HG02870 (cell line): Measurements from ENCODE around the gene KANSL1.
"Not testable (repeated sequence)": the region's sequence is repeated elsewhere in the genome, so short reads cannot be mapped to it uniquely, and the experiment has no call there.

ENCODE experiments used
- ATAC-seq: cut with Tn5 transposase; IDR thresholded peaks from one replicate; pipeline ENCODE4 v1.9.1; 2021; ENCODE audit warnings: mild to moderate bottlenecking, moderate library complexity; ENCODE audit not compliant: unreplicated experiment

KANSL1 gene

GRCh38 chr17:46192439-46193150, 634 bp downstream of the KANSL1 start:
- ATAC-seq = peak; percentile 29

GRCh38 chr17:46192189-46192438, 1.1 kb downstream of the KANSL1 start:
- no peak for ATAC-seq

- ATAC-seq = no peak
These were observed 1.7 kb downstream of the KANSL1 start for GRCh38 chr17:46191322-46192188.

DNA sequence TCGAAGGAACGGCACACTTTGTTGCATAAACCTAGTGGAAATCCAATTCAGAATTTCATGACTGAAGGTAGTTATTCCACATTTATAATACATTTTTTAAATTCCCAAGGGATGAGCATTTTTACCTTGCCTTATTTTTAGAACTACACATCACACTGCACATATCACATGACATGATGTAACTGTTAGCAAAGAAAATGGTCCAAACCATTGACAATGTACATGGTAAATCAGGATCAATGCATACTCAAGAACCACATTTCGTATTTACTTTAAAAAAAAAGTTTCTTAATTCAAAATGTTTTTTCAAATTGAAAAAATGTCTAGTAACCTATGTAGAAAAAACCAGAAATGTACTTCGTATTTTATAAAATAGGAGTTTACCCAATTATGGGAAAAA, 2.5 kb downstream of the KANSL1 start:
- no peak for ATAC-seq

GRCh38 chr17:46186827-46187235, 6.4 kb downstream of the KANSL1 start:
- ATAC-seq = not testable (repeated sequence)

- ATAC-seq = no peak
These were observed 8.5 kb downstream of the KANSL1 start for GRCh38 chr17:46184696-46185095.

DNA sequence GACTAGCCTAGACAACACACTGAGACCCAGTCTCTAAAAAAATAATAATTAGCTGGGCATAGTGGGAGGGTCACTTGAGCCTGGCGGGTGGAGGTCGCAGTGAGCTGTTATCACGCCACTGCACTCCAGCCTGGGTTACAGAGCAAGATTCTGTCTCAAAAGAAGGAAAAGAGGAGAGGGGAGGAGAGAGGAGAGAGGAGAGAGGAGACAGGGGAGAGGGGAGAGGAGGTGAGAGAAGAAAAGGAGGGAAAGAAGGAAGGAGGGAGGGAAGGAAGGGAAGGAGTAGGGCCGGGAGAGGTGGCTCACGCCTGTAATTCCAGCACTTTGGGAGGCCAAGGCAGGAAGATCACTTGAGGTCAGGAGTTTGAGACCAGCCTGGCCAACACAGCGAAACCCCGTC, 9.8 kb downstream of the KANSL1 start:
- not testable (repeated sequence) for ATAC-seq

GRCh38 chr17:46182961-46183360, 10.3 kb downstream of the KANSL1 start:
- no peak for ATAC-seq

- ATAC-seq = no peak
These were observed 11.3 kb downstream of the KANSL1 start for GRCh38 chr17:46181940-46182339.

- ATAC-seq = not testable (repeated sequence)
These were observed 11.9 kb downstream of the KANSL1 start for GRCh38 chr17:46181316-46181715.

DNA sequence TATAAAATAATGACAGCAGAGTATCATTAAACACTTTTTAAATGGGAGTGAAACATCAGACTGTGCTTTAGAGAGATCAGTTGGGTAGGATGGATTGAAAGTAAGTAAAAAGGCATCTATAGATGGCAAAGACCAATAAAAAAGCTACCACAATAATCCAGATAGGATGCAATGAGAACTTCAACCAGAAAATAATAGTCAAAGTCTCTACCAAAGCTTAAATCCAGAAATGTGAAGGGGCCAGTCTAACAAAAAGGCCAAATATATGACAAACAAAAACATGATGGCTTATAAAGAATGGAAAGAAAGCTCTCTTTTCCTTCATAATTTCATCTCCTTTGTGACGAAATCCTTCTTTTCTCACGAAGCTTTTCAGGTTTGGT, 12.3 kb downstream of the KANSL1 start:
- ATAC-seq = no peak

GRCh38 chr17:46180185-46180891, 12.9 kb downstream of the KANSL1 start:
- ATAC-seq = not testable (repeated sequence)

DNA sequence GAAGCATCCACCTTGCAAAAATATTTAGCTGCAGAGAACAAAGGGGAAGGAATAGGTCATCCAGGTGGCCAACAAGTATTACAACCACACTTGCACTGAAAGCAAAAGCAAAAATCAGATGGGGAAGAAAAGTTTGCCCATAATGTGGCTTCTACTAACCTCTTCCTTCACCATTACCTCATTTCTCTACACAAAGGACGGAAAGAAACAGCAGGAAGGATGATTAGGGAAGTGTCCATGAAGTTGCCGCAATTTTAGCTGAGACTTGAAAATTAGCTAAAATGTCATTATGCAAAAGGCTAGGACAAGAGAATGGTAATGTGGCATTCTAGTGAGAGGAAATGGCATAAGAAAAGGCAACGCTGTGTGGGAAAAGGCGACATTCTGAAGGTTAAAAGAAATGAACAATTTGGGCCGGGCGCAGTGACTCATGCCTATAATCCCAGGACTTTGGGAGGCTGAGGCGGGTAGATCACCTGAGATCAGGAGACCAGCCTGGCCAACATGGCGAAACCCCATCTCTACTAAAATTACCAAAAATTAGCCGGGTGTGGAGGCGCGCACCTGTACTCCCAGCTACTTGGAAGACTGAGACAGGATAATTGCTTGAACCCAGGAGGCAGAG, 13.7 kb downstream of the KANSL1 start:
- ATAC-seq = no peak

DNA sequence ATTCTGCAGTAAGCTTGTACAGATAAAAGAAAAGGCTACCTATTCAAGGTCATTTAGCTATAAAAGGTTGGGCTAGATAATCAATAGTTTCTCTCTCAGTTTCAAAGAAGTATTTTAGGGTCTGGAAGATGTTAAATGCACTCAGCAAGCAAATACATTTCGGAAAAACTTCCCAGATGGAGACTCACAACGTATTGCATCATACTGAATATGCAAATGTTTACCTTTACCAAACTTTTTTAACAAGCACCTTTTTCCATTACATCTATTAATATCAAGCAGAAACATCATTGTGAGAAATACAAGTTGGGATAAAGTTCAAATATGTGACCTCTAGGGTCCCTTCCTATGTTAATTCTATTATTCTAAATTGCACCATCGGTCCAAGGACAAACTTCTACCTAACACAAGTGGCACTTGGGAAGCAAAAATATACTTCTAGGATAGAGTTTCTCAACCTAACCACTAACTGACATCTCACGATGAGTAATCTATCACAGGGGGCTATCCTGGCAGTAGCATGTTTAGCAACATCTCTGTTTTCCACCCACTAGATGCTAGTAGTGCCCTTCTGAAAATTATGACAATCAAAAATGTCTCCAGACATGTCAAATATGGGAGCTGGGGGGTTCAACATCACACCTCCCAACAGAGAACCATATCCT, 14.5 kb downstream of the KANSL1 start:
- no peak for ATAC-seq

- ATAC-seq = no peak
These were observed 16.3 kb downstream of the KANSL1 start for GRCh38 chr17:46176975-46177374.

DNA sequence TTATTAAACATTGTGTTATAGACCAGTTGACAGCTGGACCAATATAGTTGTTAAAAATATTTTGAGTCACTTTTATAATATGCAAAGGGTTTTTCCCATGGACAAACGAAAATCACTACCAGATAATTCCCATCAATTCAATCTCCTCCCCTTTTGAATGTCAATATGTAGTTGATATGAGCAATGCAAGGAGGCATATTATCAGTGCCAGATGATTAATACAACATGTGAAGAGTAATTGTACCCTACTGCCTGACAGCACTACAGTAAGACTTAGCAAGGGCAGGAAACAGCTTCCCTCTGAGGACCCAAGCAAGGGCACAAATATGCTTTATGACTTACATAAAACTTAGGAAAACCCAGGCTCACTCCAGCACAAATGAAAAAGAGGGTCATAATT, 17.3 kb downstream of the KANSL1 start:
- no peak for ATAC-seq

DNA sequence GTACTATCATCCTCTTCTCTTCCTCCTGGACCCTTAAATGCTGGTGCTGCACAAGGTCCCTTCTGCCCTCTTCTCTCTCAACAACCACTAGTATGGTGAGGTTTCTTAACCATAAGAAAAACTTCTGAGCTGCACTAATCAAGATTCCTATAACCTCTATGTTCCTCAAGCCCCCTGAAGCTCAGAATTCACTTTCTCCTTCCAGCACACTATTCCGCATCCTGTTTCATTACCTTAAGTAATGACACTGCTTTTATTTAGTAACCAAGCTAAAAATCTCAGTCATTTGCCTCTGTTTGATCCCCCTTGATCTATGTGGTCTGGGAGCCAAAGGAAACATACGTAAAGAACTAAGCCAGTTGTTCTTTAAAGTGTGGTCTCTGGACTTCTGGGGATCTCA, 20.1 kb downstream of the KANSL1 start:
- no peak for ATAC-seq

- no peak for ATAC-seq
These were observed 21.3 kb downstream of the KANSL1 start for GRCh38 chr17:46171939-46172338.

DNA sequence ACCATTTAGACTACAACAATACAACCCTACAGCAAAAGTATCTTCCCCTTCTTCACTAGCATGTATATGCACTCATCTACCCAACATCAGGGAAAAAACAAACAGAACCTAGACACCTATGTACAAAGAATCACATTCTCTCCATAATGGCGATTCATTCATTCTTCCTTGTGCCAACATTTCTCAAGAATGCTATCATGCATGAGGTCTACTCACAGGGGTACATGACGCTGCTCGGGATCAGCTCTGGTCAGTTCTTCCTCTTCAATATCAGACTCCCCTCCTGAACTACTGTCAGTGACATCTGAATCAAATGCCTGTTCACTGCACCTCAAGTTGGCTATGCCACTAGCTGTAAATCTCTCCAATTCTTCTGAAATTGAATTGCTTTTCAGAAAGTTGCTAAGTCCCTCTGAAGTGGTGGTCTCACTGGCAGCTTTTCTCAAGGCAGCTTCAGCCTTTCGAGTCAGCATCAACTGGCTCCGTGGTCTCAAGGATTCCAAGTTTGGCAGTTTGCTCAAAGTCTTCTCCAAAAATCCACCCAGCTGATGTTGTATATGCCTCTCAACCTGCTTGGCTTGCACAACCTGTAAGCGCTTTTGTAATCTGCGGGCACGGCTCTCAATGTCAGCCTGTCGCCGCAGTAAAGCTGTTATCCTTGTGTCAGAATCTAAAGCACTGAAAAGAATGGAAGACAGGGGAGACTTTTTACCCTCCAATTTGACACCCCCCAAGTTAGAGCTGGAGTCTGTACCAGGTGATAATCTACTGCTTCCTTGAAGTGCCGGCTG, 22.4 kb downstream of the KANSL1 start:
- no peak for ATAC-seq
